ENCODE data around the gene SLC39A11.
"Not testable (repeated sequence)": the region's sequence is repeated elsewhere in the genome, so short reads cannot be mapped to it uniquely, and the experiment has no call there.

Gene SLC39A11

DNA sequence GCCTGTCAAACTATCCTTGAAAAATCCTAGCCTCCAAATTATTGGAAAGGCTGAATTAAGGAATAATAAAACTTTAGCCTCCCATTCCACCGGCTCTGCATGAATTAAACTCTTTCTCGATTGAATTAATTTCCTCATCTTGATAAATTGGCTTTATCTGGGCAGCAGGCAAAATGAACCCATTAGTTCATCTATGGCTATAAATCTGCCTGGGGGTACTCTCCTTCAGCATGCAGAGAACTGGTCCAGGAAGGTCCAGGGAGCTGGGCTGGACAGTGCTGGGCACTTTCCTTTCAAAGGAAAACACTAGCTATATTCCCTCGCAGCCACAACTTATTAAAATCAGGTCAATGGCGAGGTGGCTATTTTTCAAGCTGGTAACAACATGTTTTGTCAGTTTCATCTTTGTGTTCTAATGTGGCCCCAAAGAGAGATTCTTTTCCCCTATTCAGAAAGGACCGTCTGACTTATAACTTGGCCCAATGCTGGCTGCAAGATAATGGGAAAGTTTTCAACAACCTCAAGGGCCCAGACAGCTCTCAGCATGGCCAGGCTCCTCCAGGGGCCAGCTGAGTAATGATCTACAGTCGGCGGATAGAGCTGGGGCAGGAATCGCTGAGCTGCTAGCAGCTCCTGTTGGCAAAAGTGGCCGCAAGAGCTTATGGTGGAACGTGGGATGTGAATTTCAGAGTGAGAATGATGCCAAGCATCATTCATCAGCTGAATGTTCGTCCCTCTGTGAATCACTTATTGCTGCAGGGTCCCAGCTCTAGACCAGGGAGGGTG, 326.9 kb downstream of the SLC39A11 start:
- no peak for DNase-seq
- H3K9me3 Mint-ChIP-seq: peaks cover 42% of the 10 kb centered on the region
- peaks cover 28% of the 10 kb centered on the region for H3K36me3 Mint-ChIP-seq (ENCODE audit: low read depth)
- H3K27ac Mint-ChIP-seq: no peak overlapping the region
- TF ChIP-seq, protein P1, sequence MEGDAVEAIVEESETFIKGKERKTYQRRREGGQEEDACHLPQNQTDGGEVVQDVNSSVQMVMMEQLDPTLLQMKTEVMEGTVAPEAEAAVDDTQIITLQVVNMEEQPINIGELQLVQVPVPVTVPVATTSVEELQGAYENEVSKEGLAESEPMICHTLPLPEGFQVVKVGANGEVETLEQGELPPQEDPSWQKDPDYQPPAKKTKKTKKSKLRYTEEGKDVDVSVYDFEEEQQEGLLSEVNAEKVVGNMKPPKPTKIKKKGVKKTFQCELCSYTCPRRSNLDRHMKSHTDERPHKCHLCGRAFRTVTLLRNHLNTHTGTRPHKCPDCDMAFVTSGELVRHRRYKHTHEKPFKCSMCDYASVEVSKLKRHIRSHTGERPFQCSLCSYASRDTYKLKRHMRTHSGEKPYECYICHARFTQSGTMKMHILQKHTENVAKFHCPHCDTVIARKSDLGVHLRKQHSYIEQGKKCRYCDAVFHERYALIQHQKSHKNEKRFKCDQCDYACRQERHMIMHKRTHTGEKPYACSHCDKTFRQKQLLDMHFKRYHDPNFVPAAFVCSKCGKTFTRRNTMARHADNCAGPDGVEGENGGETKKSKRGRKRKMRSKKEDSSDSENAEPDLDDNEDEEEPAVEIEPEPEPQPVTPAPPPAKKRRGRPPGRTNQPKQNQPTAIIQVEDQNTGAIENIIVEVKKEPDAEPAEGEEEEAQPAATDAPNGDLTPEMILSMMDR (IDR thresholded peaks at IDR 0.05): no peak
- H3K4me3 Mint-ChIP-seq: no peak overlapping the region
- peaks cover 11% of the 10 kb centered on the region for H3K27me3 Mint-ChIP-seq (ENCODE audit: low read depth, poor library complexity)
- H3K4me1 Mint-ChIP-seq: no peaks in the 10 kb centered on the region

DNA sequence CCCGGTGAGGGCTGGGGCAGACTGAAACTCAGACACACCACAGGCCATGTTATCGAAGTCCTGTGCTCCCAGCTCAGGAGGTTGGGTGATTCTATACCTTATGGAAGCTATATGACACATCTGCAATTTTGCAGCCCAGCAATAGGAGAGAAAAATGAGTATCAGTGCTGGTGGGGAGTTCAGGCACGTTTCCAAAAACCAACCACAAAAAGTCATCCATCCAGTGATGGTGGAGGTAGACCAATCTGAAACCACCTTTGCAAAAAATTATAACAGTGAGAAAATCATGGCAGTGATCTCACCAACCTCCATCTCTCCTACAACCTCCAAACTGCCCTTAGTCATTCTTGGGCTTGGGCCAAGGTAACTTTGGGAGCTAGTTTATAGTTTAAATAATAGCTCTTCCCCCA, 327.9 kb downstream of the SLC39A11 start:
- no peak for DNase-seq
- H3K36me3 Mint-ChIP-seq (ENCODE audit: low read depth): peaks cover 19% of the 10 kb centered on the region
- H3K27ac Mint-ChIP-seq: no peak overlapping the region
- peaks cover 11% of the 10 kb centered on the region for H3K27me3 Mint-ChIP-seq (ENCODE audit: low read depth, poor library complexity)
- TF ChIP-seq, protein P1 (IDR thresholded peaks at IDR 0.05): no peak
- H3K4me3 Mint-ChIP-seq: no peak overlapping the region
- peaks cover 33% of the 10 kb centered on the region for H3K9me3 Mint-ChIP-seq
- no peaks in the 10 kb centered on the region for H3K4me1 Mint-ChIP-seq

DNA sequence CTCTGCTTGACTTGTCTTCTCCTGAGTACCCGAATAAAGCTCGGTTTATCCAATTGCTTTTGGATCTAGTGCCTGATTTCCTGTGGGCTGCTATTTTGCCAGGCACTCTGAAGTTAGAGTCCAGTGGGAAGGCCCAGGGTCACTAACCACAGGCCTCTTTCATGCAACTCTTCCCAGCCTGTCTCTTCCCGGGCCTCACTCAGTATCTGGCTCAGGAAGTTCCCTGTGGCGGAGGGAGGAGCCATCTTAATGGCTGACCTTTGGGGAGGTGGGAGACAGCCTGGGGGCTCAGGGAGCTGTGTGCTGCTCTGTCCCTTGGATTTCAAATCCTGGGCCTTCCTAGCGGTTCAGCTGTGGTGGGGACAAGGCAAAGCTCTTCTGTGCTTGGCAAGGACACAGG, 328.5 kb downstream of the SLC39A11 start:
- Mint-ChIP-seq H3K27me3 (ENCODE audit: low read depth, poor library complexity) (peaks cover 15% of the 10 kb centered on the region), H3K4me1 (no peaks in the 10 kb centered on the region), H3K36me3 (ENCODE audit: low read depth) (peaks cover 15% of the 10 kb centered on the region), H3K27ac (no peak overlapping the region), H3K9me3 (peaks cover 26% of the 10 kb centered on the region), H3K4me3 (no peak overlapping the region)
- TF ChIP-seq, protein P1 (IDR thresholded peaks at IDR 0.05): no peak
- no peak for DNase-seq

DNA sequence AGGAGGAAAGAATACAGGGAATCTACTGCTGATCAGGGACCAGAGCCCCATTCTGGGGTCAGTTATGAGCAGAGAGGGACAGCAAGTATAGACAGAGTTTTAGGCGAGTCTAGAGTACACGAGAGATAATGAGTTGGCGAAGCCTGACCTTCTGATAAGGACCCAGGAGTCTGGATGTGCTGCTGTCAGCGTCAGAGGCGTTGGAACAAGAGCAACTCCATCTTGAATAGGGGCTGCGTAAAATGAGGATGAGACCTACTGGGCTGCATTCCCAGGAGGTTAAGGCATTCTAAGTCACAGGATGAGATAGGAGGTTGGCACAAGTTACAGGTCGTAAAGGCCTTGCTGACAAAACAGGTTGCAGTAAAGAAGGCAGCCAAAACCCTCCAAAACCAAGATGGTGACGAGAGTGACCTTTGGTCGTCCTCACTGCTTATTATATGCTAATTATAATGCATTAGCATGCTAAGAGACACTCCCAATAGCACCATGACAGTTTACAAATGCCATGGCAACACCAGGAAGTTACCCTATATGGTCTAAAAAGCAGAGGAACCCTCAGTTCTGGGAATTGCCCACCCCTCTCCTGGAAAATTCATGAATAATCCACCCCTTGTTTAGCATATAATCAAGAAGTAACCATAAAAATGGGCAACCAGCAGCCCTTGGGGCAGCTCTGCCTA, 330.5 kb downstream of the SLC39A11 start:
- H3K9me3 Mint-ChIP-seq: peaks cover 12% of the 10 kb centered on the region
- not testable (repeated sequence) for H3K36me3 Mint-ChIP-seq (ENCODE audit: low read depth); H3K4me1 Mint-ChIP-seq; H3K27ac Mint-ChIP-seq; DNase-seq; H3K4me3 Mint-ChIP-seq
- H3K27me3 Mint-ChIP-seq (ENCODE audit: low read depth, poor library complexity): peaks cover 14% of the 10 kb centered on the region

DNA sequence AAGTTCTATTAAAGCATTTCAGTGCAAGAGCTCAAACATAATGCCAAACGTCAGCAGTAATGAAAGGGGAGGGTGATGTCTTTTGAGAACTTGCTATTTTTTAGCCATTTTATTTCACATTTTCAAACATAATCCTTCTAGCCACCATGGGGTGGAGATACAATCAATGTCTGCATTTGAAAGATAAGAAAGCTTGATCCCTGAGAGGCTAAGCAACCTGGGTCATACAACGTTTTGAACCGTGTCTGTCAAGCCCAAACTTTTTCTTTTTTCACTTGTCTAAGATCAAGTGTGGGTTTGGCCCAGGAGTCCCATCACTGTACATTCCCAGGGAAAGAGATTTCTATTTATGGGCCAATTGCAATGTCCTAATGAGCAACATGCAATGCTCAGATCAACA, 331.1 kb downstream of the SLC39A11 start:
- H3K4me3 Mint-ChIP-seq: no peak overlapping the region
- H3K36me3 Mint-ChIP-seq (ENCODE audit: low read depth): no peaks in the 10 kb centered on the region
- no peaks in the 10 kb centered on the region for H3K4me1 Mint-ChIP-seq
- peaks cover 14% of the 10 kb centered on the region for H3K27me3 Mint-ChIP-seq (ENCODE audit: low read depth, poor library complexity)
- H3K9me3 Mint-ChIP-seq: peaks cover 8% of the 10 kb centered on the region
- TF ChIP-seq, protein P1 (IDR thresholded peaks at IDR 0.05): no peak
- DNase-seq: no peak
- no peak overlapping the region for H3K27ac Mint-ChIP-seq

DNA sequence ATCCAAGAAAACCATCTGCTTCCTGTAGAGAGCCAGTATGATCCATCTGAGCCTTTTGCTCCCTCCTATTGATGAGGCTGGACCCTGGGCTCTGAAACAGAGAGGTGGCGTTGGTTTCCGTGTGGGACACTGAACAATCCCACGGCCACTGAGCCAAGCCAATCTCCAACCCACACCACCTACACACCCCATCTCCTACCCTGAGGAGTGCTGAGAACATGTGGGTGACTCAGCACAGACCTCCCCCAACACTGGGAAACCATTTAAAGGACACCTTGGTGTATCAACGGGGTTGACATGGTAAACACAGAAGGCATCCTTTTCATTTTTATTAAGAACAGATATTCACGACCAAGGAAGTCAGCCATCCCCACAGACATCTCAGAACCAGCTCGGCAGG, 332.1 kb downstream of the SLC39A11 start:
- Mint-ChIP-seq H3K4me1 (no peaks in the 10 kb centered on the region), H3K9me3 (peaks cover 9% of the 10 kb centered on the region), H3K36me3 (ENCODE audit: low read depth) (no peaks in the 10 kb centered on the region), H3K27me3 (ENCODE audit: low read depth, poor library complexity) (peaks cover 14% of the 10 kb centered on the region), H3K4me3 (no peak overlapping the region), H3K27ac (no peak overlapping the region)
- TF ChIP-seq, protein P1 (IDR thresholded peaks at IDR 0.05): no peak
- no peak for DNase-seq
